Gastroesophageal sphincter (tissue), 4 donors: Measurements from ENCODE around the gene VPS37D. TPM values are rescaled to one million over a fixed set of nuclear protein-coding genes. Genes with fewer than 3 reads are reported as not detected.

Experiments used
- ATAC-seq: fragments of 150-250 bp; one replicate; pipeline ENCODE4 v1.9.1; 2016; ENCODE audit warnings: mild to moderate bottlenecking, moderate library complexity
- H3K27ac ChIP-seq, 4 donors: fragments of 200-600 bp; sonication (generic) in 3 of 4; 1 replicate in 3 of 4; 2 replicates in 1 of 4; pipeline ENCODE4 v1.5.1; 2016 to 2019
- H3K27me3 ChIP-seq: fragments of 200-600 bp; sonication (generic); one replicate; pipeline ENCODE4 v1.5.1; 2019
- H3K36me3 ChIP-seq, 2 donors: fragments of 200-600 bp; sonication (generic); one replicate each; pipeline ENCODE4 v1.5.1; 2019; ENCODE audit warnings: control low read depth in 1 of 2
- H3K4me1 ChIP-seq, 3 donors: fragments of 200-600 bp; sonication (generic); 1 replicate in 2 of 3; 2 replicates in 1 of 3; pipeline ENCODE4 v1.5.1; 2016 to 2019; ENCODE audit warnings: control low read depth in 2 of 3
- H3K4me3 ChIP-seq, 2 donors: fragments of 200-600 bp; sonication (generic); one replicate each; pipeline ENCODE4 v1.5.1; 2019; ENCODE audit warnings: mild to moderate bottlenecking in 1 of 2, moderate library complexity in 1 of 2
- H3K9me3 ChIP-seq, 3 donors: fragments of 200-600 bp; sonication (generic); one replicate each; pipeline ENCODE4 v1.5.1; 2017 to 2019; ENCODE audit warnings: control low read depth in 2 of 3
- CTCF ChIP-seq, 4 experiments: fragments of 200-600 bp in 2 of 4; fragments of 450-650 bp in 2 of 4; sonication (generic) in 1 of 4; IDR thresholded peaks; one replicate each; pipeline ENCODE4 v1.5.1; 2017 to 2019; ENCODE audit warnings: antibody characterized with exemption in 4 of 4, mild to moderate bottlenecking in 2 of 4, moderate library complexity in 2 of 4
- EP300 ChIP-seq: sonication (generic); formaldehyde crosslinking; IDR thresholded peaks from one replicate; pipeline ENCODE4 v1.6.1; 2017; ENCODE audit warnings: antibody characterized with exemption, mild to moderate bottlenecking
- POLR2A ChIP-seq, 2 donors: fragments of 450-650 bp; IDR thresholded peaks; one replicate each; pipeline ENCODE4 v1.6.1; 2017; ENCODE audit warnings: antibody characterized with exemption in 2 of 2, mild to moderate bottlenecking in 2 of 2, moderate library complexity in 1 of 2
- POLR2AphosphoS5 ChIP-seq: sonication (generic); formaldehyde crosslinking; IDR thresholded peaks from one replicate; pipeline ENCODE4 v1.6.1; 2017; ENCODE audit warnings: antibody characterized with exemption
- WGBS, 2 donors: methylation state at CpG; one replicate each; pipeline ENCODE4 v1.1.5; 2018; ENCODE audit warnings: low coverage in 1 of 2; 5-methylcytosine and 5-hydroxymethylcytosine counted together
- total RNA-seq, 4 donors: library from RNA; depleted of rRNA; stranded (reverse); fragments of >200 nt; gene quantifications; one replicate each; pipeline ENCODE4 v1.1.0, GENCODE V29; 2016

VPS37D gene
- total RNA-seq, 4 donors from 2014 or later, result 2.6 to 7.0 (median 3.2) TPM

- peaks cover 0 to 32% of the 10 kb centered on the region in 2 donors for H3K36me3 ChIP-seq
- no peaks in the 10 kb centered on the region for H3K9me3 ChIP-seq
- no peak overlapping the region for H3K4me3 ChIP-seq
- no peaks in the 10 kb centered on the region for H3K27me3 ChIP-seq
- no peak for ATAC-seq
- no peak for TF ChIP-seq CTCF (IDR thresholded peaks at IDR 0.05)
- no peak for TF ChIP-seq POLR2A (IDR thresholded peaks at IDR 0.05)
- TF ChIP-seq POLR2AphosphoS5, result no peak
- TF ChIP-seq EP300, result no peak
- 100% methylated on average over 1 of the region's 2 CpGs; no CpG with 5 or more reads in 1 of the 2 donors for WGBS, 2 donors
- no peak overlapping the region for H3K27ac ChIP-seq
- H3K4me1 ChIP-seq, result peaks cover 0 to 49% (median 11%) of the 10 kb centered on the region in 3 donors
Observed at GRCh38 chr7:73679709-73680108, 12.1 kb downstream of the VPS37D start.

GRCh38 chr7:73680501-73680900 lies 12.9 kb downstream of the VPS37D start:
- Histone ChIP-seq H3K4me3 (no peak overlapping the region), H3K36me3 (peaks cover 0 to 32% of the 10 kb centered on the region in 2 donors), H3K9me3 (no peaks in the 10 kb centered on the region), H3K27me3 (no peaks in the 10 kb centered on the region), H3K27ac (no peak overlapping the region), H3K4me1 (peaks cover 0 to 57% (median 11%) of the 10 kb centered on the region in 3 donors)
- WGBS, 2 donors, result 89% methylated on average over 4 of the region's 7 CpGs; no CpG with 5 or more reads in 1 of the 2 donors
- ATAC-seq, result no peak
- TF ChIP-seq CTCF (IDR thresholded peaks at IDR 0.05), result no peak
- no peak for TF ChIP-seq POLR2AphosphoS5
- no peak for TF ChIP-seq POLR2A (IDR thresholded peaks at IDR 0.05)
- TF ChIP-seq EP300, result no peak

GRCh38 chr7:73681031-73681430 lies 13.4 kb downstream of the VPS37D start:
- Histone ChIP-seq H3K4me3 (peak overlapping the region in 1 of 2 donors; percentile 92), H3K9me3 (no peaks in the 10 kb centered on the region), H3K4me1 (peaks cover 0 to 60% (median 11%) of the 10 kb centered on the region in 3 donors), H3K36me3 (peaks cover 0 to 32% of the 10 kb centered on the region in 2 donors), H3K27me3 (no peaks in the 10 kb centered on the region), H3K27ac (no peak overlapping the region)
- WGBS, 2 donors, result 63 to 67% methylated on average over 2 to 8 of the region's 8 CpGs
- TF ChIP-seq POLR2AphosphoS5 (no peak), POLR2A (IDR thresholded peaks at IDR 0.05) (no peak), CTCF (IDR thresholded peaks at IDR 0.05) (no peak), EP300 (no peak)
- ATAC-seq, result no peak

- H3K36me3 ChIP-seq, result peaks cover 0 to 42% of the 10 kb centered on the region in 2 donors
- TF ChIP-seq EP300, result no peak
- TF ChIP-seq POLR2A (IDR thresholded peaks at IDR 0.05), result no peak
- TF ChIP-seq POLR2AphosphoS5, result no peak
- TF ChIP-seq CTCF (IDR thresholded peaks at IDR 0.05), result no peak
- peaks cover 0 to 60% (median 11%) of the 10 kb centered on the region in 3 donors for H3K4me1 ChIP-seq
- peak overlapping the region; percentile 63 to 92 for H3K4me3 ChIP-seq
- WGBS, 2 donors, result 0 to 10% methylated on average over 2 to 10 of the region's 33 CpGs
- no peaks in the 10 kb centered on the region for H3K27me3 ChIP-seq
- H3K27ac ChIP-seq, result peak overlapping the region; percentile 34 to 92 (median 83)
- H3K9me3 ChIP-seq, result no peaks in the 10 kb centered on the region
- ATAC-seq, result no peak
Observed at GRCh38 chr7:73682745-73683055, 15.1 kb downstream of the VPS37D start.

GRCh38 chr7:73683056-73683787 lies 15.6 kb downstream of the VPS37D start, which contains the start of the genes BUD23 and DNAJC30:
BUD23 (plus strand) TSS chr7:73683597; CDS start chr7:73683626, 29 bp downstream.
DNAJC30 (minus strand) TSS chr7:73683453; CDS start chr7:73683423, 30 bp downstream.
- no peaks in the 10 kb centered on the region for H3K9me3 ChIP-seq
- no peaks in the 10 kb centered on the region for H3K27me3 ChIP-seq
- peak within 1 kb of the TSS; percentile 63 to 92 for H3K4me3 ChIP-seq
- peak within 1 kb of the TSS; percentile 47 to 92 (median 83) for H3K27ac ChIP-seq
- ATAC-seq, result peak; percentile 98
- H3K4me1 ChIP-seq, result peaks cover 0 to 60% (median 11%) of the 10 kb centered on the region in 3 donors
- peaks cover 0 to 42% of the 10 kb centered on the region in 2 donors for H3K36me3 ChIP-seq
- WGBS, 2 donors, result 0% methylated on average over 1 of the region's 68 CpGs; no CpG with 5 or more reads in 1 of the 2 donors
- TF ChIP-seq POLR2A (IDR thresholded peaks at IDR 0.05) (peak; percentile 55 to 75), CTCF (IDR thresholded peaks at IDR 0.05) (peak in 1 of 4 experiments; percentile 17), POLR2AphosphoS5 (peak; percentile 85), EP300 (no peak)
